HUES64 (cell line): Measurements from ENCODE around the gene SSBP3.
"Not testable (repeated sequence)": the region's sequence is repeated elsewhere in the genome, so short reads cannot be mapped to it uniquely, and the experiment has no call there.

Experiments used
- H3K27ac ChIP-seq: 2 replicates; pipeline ENCODE4 v1.7.0; 2013; ENCODE audit warnings: low read depth, low read length, inconsistent platforms
- H3K27me3 ChIP-seq: 2 replicates; pipeline ENCODE4 v1.6.1; 2013; ENCODE audit warnings: mild to moderate bottlenecking, low read length; ENCODE audit not compliant: insufficient read depth
- H3K36me3 ChIP-seq: 2 replicates; pipeline ENCODE4 v1.6.1; 2013; ENCODE audit warnings: mild to moderate bottlenecking, low read length; ENCODE audit not compliant: insufficient read depth
- H3K4me1 ChIP-seq: 2 replicates; pipeline ENCODE4 v1.6.1; 2013; ENCODE audit warnings: mild to moderate bottlenecking, low read length, moderate library complexity; ENCODE audit not compliant: insufficient read depth
- H3K4me3 ChIP-seq: 2 replicates; pipeline ENCODE4 v1.5.1; 2013; ENCODE audit warnings: mild to moderate bottlenecking, low read length, moderate library complexity
- H3K9ac ChIP-seq: 2 replicates; pipeline ENCODE4 v1.6.1; 2013; ENCODE audit warnings: mild to moderate bottlenecking, low read depth, low read length
- H3K9me3 ChIP-seq: 2 replicates; pipeline ENCODE4 v1.6.1; 2013; ENCODE audit warnings: low read depth, low read length; ENCODE audit not compliant: insufficient read depth
- WGBS: fragments of 150-250, 120-280 bp; methylation state at CpG from one replicate; pipeline ENCODE4 v1.1.7; 2013; ENCODE audit warnings: missing lambda C conversion rate; 5-methylcytosine and 5-hydroxymethylcytosine counted together

SSBP3 gene

GRCh38 chr1:54244655-54245054 is 161.5 kb downstream of the SSBP3 start:
- Histone ChIP-seq H3K9me3 (no peaks in the 10 kb centered on the region), H3K9ac (no peak overlapping the region), H3K36me3 (peaks cover 63% of the 10 kb centered on the region), H3K4me1 (no peaks in the 10 kb centered on the region), H3K27ac (no peak overlapping the region), H3K4me3 (no peak overlapping the region), H3K27me3 (no peaks in the 10 kb centered on the region)
- 93% methylated on average over 7 of the region's 7 CpGs for WGBS

- Histone ChIP-seq H3K27me3 (no peaks in the 10 kb centered on the region), H3K27ac (no peak overlapping the region), H3K4me1 (no peaks in the 10 kb centered on the region), H3K36me3 (peaks cover 68% of the 10 kb centered on the region), H3K4me3 (no peak overlapping the region), H3K9ac (no peak overlapping the region), H3K9me3 (no peaks in the 10 kb centered on the region)
- 94% methylated on average over 13 of the region's 13 CpGs for WGBS
Measured at GRCh38 chr1:54243022-54243421, 163.2 kb downstream of the SSBP3 start.

- WGBS = 86% methylated on average over 5 of the region's 6 CpGs
- Histone ChIP-seq H3K4me1 (no peaks in the 10 kb centered on the region), H3K9ac (no peak overlapping the region), H3K36me3 (peaks cover 73% of the 10 kb centered on the region), H3K4me3 (no peak overlapping the region), H3K9me3 (no peaks in the 10 kb centered on the region), H3K27ac (no peak overlapping the region), H3K27me3 (no peaks in the 10 kb centered on the region)
Measured at GRCh38 chr1:54241364-54241763, 164.8 kb downstream of the SSBP3 start.

- H3K4me3 ChIP-seq = no peak overlapping the region
- 96% methylated on average over 12 of the region's 12 CpGs for WGBS
- H3K27ac ChIP-seq = no peak overlapping the region
- H3K27me3 ChIP-seq = no peaks in the 10 kb centered on the region
- H3K36me3 ChIP-seq = peaks cover 74% of the 10 kb centered on the region
- no peaks in the 10 kb centered on the region for H3K9me3 ChIP-seq
- no peak overlapping the region for H3K9ac ChIP-seq
- H3K4me1 ChIP-seq = no peaks in the 10 kb centered on the region
Measured at GRCh38 chr1:54240741-54241335, 165.4 kb downstream of the SSBP3 start.

- 92% methylated on average over 10 of the region's 10 CpGs for WGBS
- H3K36me3 ChIP-seq = peaks cover 69% of the 10 kb centered on the region
- H3K9ac ChIP-seq = no peak overlapping the region
Measured at GRCh38 chr1:54239631-54240031, 166.6 kb downstream of the SSBP3 start.

GRCh38 chr1:54239035-54239383 is 167.2 kb downstream of the SSBP3 start:
- Histone ChIP-seq H3K36me3 (peaks cover 68% of the 10 kb centered on the region), H3K4me1 (no peaks in the 10 kb centered on the region), H3K27ac (no peak overlapping the region), H3K9ac (no peak overlapping the region), H3K27me3 (no peaks in the 10 kb centered on the region), H3K4me3 (no peak overlapping the region), H3K9me3 (no peaks in the 10 kb centered on the region)
- WGBS = 95% methylated on average over 4 of the region's 5 CpGs

More at GRCh38 chr1:54239631-54240031, 166.6 kb downstream of the SSBP3 start:
- Histone ChIP-seq H3K4me3 (no peak overlapping the region), H3K4me1 (no peaks in the 10 kb centered on the region), H3K27me3 (no peaks in the 10 kb centered on the region), H3K27ac (no peak overlapping the region), H3K9me3 (no peaks in the 10 kb centered on the region)

- Histone ChIP-seq H3K27ac (no peak overlapping the region), H3K36me3 (peaks cover 63% of the 10 kb centered on the region), H3K4me1 (no peaks in the 10 kb centered on the region), H3K9ac (no peak overlapping the region), H3K9me3 (no peaks in the 10 kb centered on the region), H3K27me3 (no peaks in the 10 kb centered on the region), H3K4me3 (no peak overlapping the region)
- WGBS = 92% methylated on average over 12 of the region's 12 CpGs
Measured at GRCh38 chr1:54238353-54239034, 167.7 kb downstream of the SSBP3 start.

GRCh38 chr1:54237586-54237985 is 168.6 kb downstream of the SSBP3 start:
- Histone ChIP-seq H3K27ac (no peak overlapping the region), H3K9me3 (no peaks in the 10 kb centered on the region), H3K27me3 (no peaks in the 10 kb centered on the region), H3K9ac (no peak overlapping the region), H3K36me3 (peaks cover 55% of the 10 kb centered on the region), H3K4me1 (no peaks in the 10 kb centered on the region), H3K4me3 (no peak overlapping the region)
- 97% methylated on average over 10 of the region's 10 CpGs for WGBS

- Histone ChIP-seq H3K36me3 (peaks cover 41% of the 10 kb centered on the region), H3K27me3 (no peaks in the 10 kb centered on the region), H3K4me1 (no peaks in the 10 kb centered on the region), H3K9ac (no peak overlapping the region), H3K4me3 (no peak overlapping the region), H3K27ac (no peak overlapping the region), H3K9me3 (no peaks in the 10 kb centered on the region)
- WGBS = 94% methylated on average over 2 of the region's 2 CpGs
Measured at GRCh38 chr1:54234284-54234683, 171.9 kb downstream of the SSBP3 start.

- H3K27me3 ChIP-seq, H3K9me3 ChIP-seq, H3K4me3 ChIP-seq, H3K9ac ChIP-seq, H3K4me1 ChIP-seq, H3K27ac ChIP-seq: not testable (repeated sequence)
- 98% methylated on average over 27 of the region's 33 CpGs for WGBS
- H3K36me3 ChIP-seq = peaks cover 33% of the 10 kb centered on the region
Measured at GRCh38 chr1:54233196-54233595, 173.0 kb downstream of the SSBP3 start.

GRCh38 chr1:54230507-54231339 is 175.5 kb downstream of the SSBP3 start:
- Histone ChIP-seq H3K36me3 (peaks cover 21% of the 10 kb centered on the region), H3K9ac (no peak overlapping the region), H3K9me3 (no peaks in the 10 kb centered on the region), H3K4me3 (no peak overlapping the region), H3K27me3 (no peaks in the 10 kb centered on the region), H3K4me1 (no peaks in the 10 kb centered on the region), H3K27ac (no peak overlapping the region)
- 93% methylated on average over 15 of the region's 15 CpGs for WGBS
